ENCODE data around the gene MPC1. TPM values are rescaled to one million over a fixed set of nuclear protein-coding genes. Genes with fewer than 3 reads are reported as not detected.
"Not testable (repeated sequence)": the region's sequence is repeated elsewhere in the genome, so short reads cannot be mapped to it uniquely, and the experiment has no call there.

Gene MPC1
- polyA plus RNA-seq, 4 donors, result 25.9 to 213 (median 115) TPM

DNA sequence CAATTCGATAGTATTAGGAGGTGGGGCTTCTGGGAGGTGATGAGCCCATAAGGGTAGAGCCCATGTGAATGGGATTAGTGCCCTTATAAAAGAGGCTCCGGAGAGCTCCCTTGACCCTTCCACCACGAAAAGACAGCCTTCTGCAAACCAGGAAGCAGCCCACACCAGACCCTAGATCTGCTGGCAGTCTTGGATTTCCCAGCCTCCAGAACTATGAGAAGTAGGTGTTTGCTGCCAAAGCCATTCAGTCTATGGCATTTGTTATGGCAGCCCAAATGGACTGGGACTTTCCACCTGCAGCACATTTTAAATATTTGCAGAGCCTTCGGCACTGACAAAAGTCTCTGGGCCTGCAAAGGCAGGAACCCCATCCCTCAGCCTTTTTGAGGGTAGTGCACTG, 28.6 kb downstream of the MPC1 start:
- FAIRE-seq (no peak), DNase-seq (no peak)
- Histone ChIP-seq H3K4me3 (ENCODE audit: low read depth in 1 of 3, low read length in 3 of 3) (no peak overlapping the region), H3K27ac (ENCODE audit: low read depth in 1 of 3, low read length in 2 of 3) (no peak overlapping the region), H3K4me1 (ENCODE audit: control insufficient read depth in 3 of 3, insufficient read depth in 2 of 3, low read depth in 1 of 3, low read length in 2 of 3) (peaks cover 0 to 3% (median 0%) of the 10 kb centered on the region in 3 donors), H3K27me3 (ENCODE audit: control insufficient read depth in 3 of 3, insufficient read depth in 3 of 3, low read length in 3 of 3) (peaks cover 0 to 3% (median 0%) of the 10 kb centered on the region in 3 donors), H3K36me3 (ENCODE audit: control insufficient read depth in 3 of 3, insufficient read depth in 2 of 3, low read depth in 1 of 3, low read length in 3 of 3) (no peaks in the 10 kb centered on the region), H3K9me3 (ENCODE audit: control insufficient read depth in 2 of 2, insufficient read depth in 1 of 2, low read depth in 1 of 2, low read length in 1 of 2) (peaks cover 0 to 4% of the 10 kb centered on the region in 2 donors)
- 84 to 96% (median 90%) methylated on average over 4 of the region's 4 CpGs for WGBS, 3 donors

DNA sequence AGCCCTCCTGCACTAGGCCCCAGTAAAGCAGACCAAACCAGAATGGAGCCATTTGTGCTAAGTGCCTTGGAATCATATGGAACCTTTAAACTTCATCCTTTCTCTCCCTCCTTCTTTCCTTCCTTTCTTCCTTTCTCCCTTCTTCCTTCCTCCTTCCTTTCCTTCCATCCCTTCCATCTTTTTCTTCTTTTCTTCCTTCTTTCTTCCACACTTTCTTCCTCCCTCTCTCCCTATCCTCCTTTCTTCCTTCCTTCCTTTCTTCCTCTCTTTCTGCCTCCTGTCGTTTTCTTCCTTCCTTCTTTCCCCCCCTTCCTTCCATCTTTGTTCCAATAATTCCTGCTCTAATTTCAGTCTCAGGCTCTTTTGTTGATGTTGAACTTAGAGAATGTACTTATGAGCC, 29.2 kb downstream of the MPC1 start:
- FAIRE-seq (no peak), DNase-seq (no peak)
- Histone ChIP-seq H3K4me3 (ENCODE audit: low read depth in 1 of 3, low read length in 3 of 3) (no peak overlapping the region), H3K4me1 (ENCODE audit: control insufficient read depth in 3 of 3, insufficient read depth in 2 of 3, low read depth in 1 of 3, low read length in 2 of 3) (peaks cover 0 to 3% (median 0%) of the 10 kb centered on the region in 3 donors), H3K27ac (ENCODE audit: low read depth in 1 of 3, low read length in 2 of 3) (no peak overlapping the region), H3K9me3 (ENCODE audit: control insufficient read depth in 2 of 2, insufficient read depth in 1 of 2, low read depth in 1 of 2, low read length in 1 of 2) (peaks cover 0 to 4% of the 10 kb centered on the region in 2 donors), H3K27me3 (ENCODE audit: control insufficient read depth in 3 of 3, insufficient read depth in 3 of 3, low read length in 3 of 3) (peaks cover 0 to 3% (median 0%) of the 10 kb centered on the region in 3 donors), H3K36me3 (ENCODE audit: control insufficient read depth in 3 of 3, insufficient read depth in 2 of 3, low read depth in 1 of 3, low read length in 3 of 3) (no peaks in the 10 kb centered on the region)
- WGBS, 3 donors, result 79 to 87% (median 82%) methylated on average over 1 of the region's 1 CpG

GRCh38 chr6:166352923-166353322, 29.8 kb downstream of the MPC1 start:
- Histone ChIP-seq H3K27ac (ENCODE audit: low read depth in 1 of 3, low read length in 2 of 3) (no peak overlapping the region), H3K27me3 (ENCODE audit: control insufficient read depth in 3 of 3, insufficient read depth in 3 of 3, low read length in 3 of 3) (peaks cover 0 to 3% (median 0%) of the 10 kb centered on the region in 3 donors), H3K4me1 (ENCODE audit: control insufficient read depth in 3 of 3, insufficient read depth in 2 of 3, low read depth in 1 of 3, low read length in 2 of 3) (peaks cover 0 to 3% (median 0%) of the 10 kb centered on the region in 3 donors), H3K9me3 (ENCODE audit: control insufficient read depth in 2 of 2, insufficient read depth in 1 of 2, low read depth in 1 of 2, low read length in 1 of 2) (peaks cover 0 to 4% of the 10 kb centered on the region in 2 donors), H3K36me3 (ENCODE audit: control insufficient read depth in 3 of 3, insufficient read depth in 2 of 3, low read depth in 1 of 3, low read length in 3 of 3) (no peaks in the 10 kb centered on the region), H3K4me3 (ENCODE audit: low read depth in 1 of 3, low read length in 3 of 3) (no peak overlapping the region)
- no peak for FAIRE-seq
- DNase-seq, result no peak

- peak overlapping the region in 1 of 3 donors; percentile 0 for H3K4me3 ChIP-seq (ENCODE audit: low read depth in 1 of 3, low read length in 3 of 3)
- H3K27ac ChIP-seq (ENCODE audit: low read depth in 1 of 3, low read length in 2 of 3), result peak overlapping the region in 1 of 3 donors; percentile 64
- peaks cover 0 to 3% (median 0%) of the 10 kb centered on the region in 3 donors for H3K27me3 ChIP-seq (ENCODE audit: control insufficient read depth in 3 of 3, insufficient read depth in 3 of 3, low read length in 3 of 3)
- H3K4me1 ChIP-seq (ENCODE audit: control insufficient read depth in 3 of 3, insufficient read depth in 2 of 3, low read depth in 1 of 3, low read length in 2 of 3), result peaks cover 0 to 3% (median 0%) of the 10 kb centered on the region in 3 donors
- peak; percentile 58 to 66 for DNase-seq
- H3K36me3 ChIP-seq (ENCODE audit: control insufficient read depth in 3 of 3, insufficient read depth in 2 of 3, low read depth in 1 of 3, low read length in 3 of 3), result no peaks in the 10 kb centered on the region
- 10 to 16% (median 13%) methylated on average over 4 of the region's 4 CpGs for WGBS, 3 donors
- H3K9me3 ChIP-seq (ENCODE audit: control insufficient read depth in 2 of 2, insufficient read depth in 1 of 2, low read depth in 1 of 2, low read length in 1 of 2), result peaks cover 0 to 4% of the 10 kb centered on the region in 2 donors
- no peak for FAIRE-seq
Measured at GRCh38 chr6:166351715-166352285, 30.9 kb downstream of the MPC1 start.

GRCh38 chr6:166348305-166348949, 34.3 kb downstream of the MPC1 start:
- Histone ChIP-seq H3K27ac (ENCODE audit: low read depth in 1 of 3, low read length in 2 of 3) (no peak overlapping the region), H3K4me3 (ENCODE audit: low read depth in 1 of 3, low read length in 3 of 3) (no peak overlapping the region), H3K36me3 (ENCODE audit: control insufficient read depth in 3 of 3, insufficient read depth in 2 of 3, low read depth in 1 of 3, low read length in 3 of 3) (no peaks in the 10 kb centered on the region), H3K27me3 (ENCODE audit: control insufficient read depth in 3 of 3, insufficient read depth in 3 of 3, low read length in 3 of 3) (no peaks in the 10 kb centered on the region), H3K9me3 (ENCODE audit: control insufficient read depth in 2 of 2, insufficient read depth in 1 of 2, low read depth in 1 of 2, low read length in 1 of 2) (no peaks in the 10 kb centered on the region), H3K4me1 (ENCODE audit: control insufficient read depth in 3 of 3, insufficient read depth in 2 of 3, low read depth in 1 of 3, low read length in 2 of 3) (peaks cover 0 to 3% (median 2%) of the 10 kb centered on the region in 3 donors)
- WGBS, 3 donors, result 81 to 87% (median 86%) methylated on average over 6 of the region's 6 CpGs
- DNase-seq (no peak), FAIRE-seq (no peak)

- no peak overlapping the region for H3K4me3 ChIP-seq (ENCODE audit: low read depth in 1 of 3, low read length in 3 of 3)
- no peak for DNase-seq
- peaks cover 0 to 3% (median 3%) of the 10 kb centered on the region in 3 donors for H3K4me1 ChIP-seq (ENCODE audit: control insufficient read depth in 3 of 3, insufficient read depth in 2 of 3, low read depth in 1 of 3, low read length in 2 of 3)
- no peak overlapping the region for H3K27ac ChIP-seq (ENCODE audit: low read depth in 1 of 3, low read length in 2 of 3)
- H3K36me3 ChIP-seq (ENCODE audit: control insufficient read depth in 3 of 3, insufficient read depth in 2 of 3, low read depth in 1 of 3, low read length in 3 of 3), result no peaks in the 10 kb centered on the region
- no peaks in the 10 kb centered on the region for H3K9me3 ChIP-seq (ENCODE audit: control insufficient read depth in 2 of 2, insufficient read depth in 1 of 2, low read depth in 1 of 2, low read length in 1 of 2)
- no peaks in the 10 kb centered on the region for H3K27me3 ChIP-seq (ENCODE audit: control insufficient read depth in 3 of 3, insufficient read depth in 3 of 3, low read length in 3 of 3)
- no peak for FAIRE-seq
Measured at GRCh38 chr6:166346965-166347364, 35.8 kb downstream of the MPC1 start.

GRCh38 chr6:166346449-166346848, 36.3 kb downstream of the MPC1 start:
- no peak overlapping the region for H3K4me3 ChIP-seq (ENCODE audit: low read depth in 1 of 3, low read length in 3 of 3)
- 61 to 79% (median 75%) methylated on average over 3 of the region's 3 CpGs for WGBS, 3 donors
- FAIRE-seq, result no peak
- H3K27me3 ChIP-seq (ENCODE audit: control insufficient read depth in 3 of 3, insufficient read depth in 3 of 3, low read length in 3 of 3), result no peaks in the 10 kb centered on the region
- DNase-seq, result no peak
- no peaks in the 10 kb centered on the region for H3K36me3 ChIP-seq (ENCODE audit: control insufficient read depth in 3 of 3, insufficient read depth in 2 of 3, low read depth in 1 of 3, low read length in 3 of 3)
- H3K4me1 ChIP-seq (ENCODE audit: control insufficient read depth in 3 of 3, insufficient read depth in 2 of 3, low read depth in 1 of 3, low read length in 2 of 3), result peaks cover 0 to 4% (median 1%) of the 10 kb centered on the region in 3 donors
- H3K9me3 ChIP-seq (ENCODE audit: control insufficient read depth in 2 of 2, insufficient read depth in 1 of 2, low read depth in 1 of 2, low read length in 1 of 2), result no peaks in the 10 kb centered on the region
- no peak overlapping the region for H3K27ac ChIP-seq (ENCODE audit: low read depth in 1 of 3, low read length in 2 of 3)

GRCh38 chr6:166345672-166346071, 37.1 kb downstream of the MPC1 start:
- not testable (repeated sequence) for DNase-seq; FAIRE-seq; H3K36me3 ChIP-seq (ENCODE audit: control insufficient read depth in 3 of 3, insufficient read depth in 2 of 3, low read depth in 1 of 3, low read length in 3 of 3); H3K27me3 ChIP-seq (ENCODE audit: control insufficient read depth in 3 of 3, insufficient read depth in 3 of 3, low read length in 3 of 3); H3K4me1 ChIP-seq (ENCODE audit: control insufficient read depth in 3 of 3, insufficient read depth in 2 of 3, low read depth in 1 of 3, low read length in 2 of 3); H3K27ac ChIP-seq (ENCODE audit: low read depth in 1 of 3, low read length in 2 of 3); H3K4me3 ChIP-seq (ENCODE audit: low read depth in 1 of 3, low read length in 3 of 3); H3K9me3 ChIP-seq (ENCODE audit: control insufficient read depth in 2 of 2, insufficient read depth in 1 of 2, low read depth in 1 of 2, low read length in 1 of 2)
- 85 to 91% (median 87%) methylated on average over 9 of the region's 9 CpGs for WGBS, 3 donors

Measured in small intestine (tissue), 7 donors.